ENCODE measurements around the gene NLGN4Y.

The NLGN4Y gene

GRCh38 chrY:14644157-14644952 is 120.0 kb downstream of the NLGN4Y start:
- DNase-seq (ENCODE audit: low read depth in 2 of 2) = no peak

GRCh38 chrY:14679181-14679580 is 154.9 kb downstream of the NLGN4Y start:
- no peak for DNase-seq (ENCODE audit: low read depth in 2 of 2)

GRCh38 chrY:14694543-14694942 is 170.2 kb downstream of the NLGN4Y start:
- no peak for DNase-seq (ENCODE audit: low read depth in 2 of 2)

GRCh38 chrY:14708158-14708557 is 183.8 kb downstream of the NLGN4Y start:
- DNase-seq (ENCODE audit: low read depth in 2 of 2) = no peak

- DNase-seq (ENCODE audit: low read depth in 2 of 2) = no peak
Measured at GRCh38 chrY:14741596-14741995, 217.3 kb downstream of the NLGN4Y start.

GRCh38 chrY:14748329-14748728 is 224.0 kb downstream of the NLGN4Y start:
- DNase-seq (ENCODE audit: low read depth in 2 of 2) = no peak

- no peak for DNase-seq (ENCODE audit: low read depth in 2 of 2)
Measured at GRCh38 chrY:14755571-14755970, 231.2 kb downstream of the NLGN4Y start.

- DNase-seq (ENCODE audit: low read depth in 2 of 2) = no peak
Measured at GRCh38 chrY:14762903-14763302, 238.6 kb downstream of the NLGN4Y start.

GRCh38 chrY:14763600-14763999 is 239.3 kb downstream of the NLGN4Y start:
- DNase-seq (ENCODE audit: low read depth in 2 of 2) = no peak

- DNase-seq (ENCODE audit: low read depth in 2 of 2) = no peak
Measured at GRCh38 chrY:14778208-14778607, 253.9 kb downstream of the NLGN4Y start.

GRCh38 chrY:14793104-14793503 is 268.8 kb downstream of the NLGN4Y start:
- no peak for DNase-seq (ENCODE audit: low read depth in 2 of 2)

GRCh38 chrY:14793674-14794073 is 269.3 kb downstream of the NLGN4Y start:
- DNase-seq (ENCODE audit: low read depth in 2 of 2) = no peak

- DNase-seq (ENCODE audit: low read depth in 2 of 2) = no peak
Measured at GRCh38 chrY:14798010-14798409, 273.7 kb downstream of the NLGN4Y start.

- DNase-seq (ENCODE audit: low read depth in 2 of 2) = no peak
Measured at GRCh38 chrY:14801096-14801495, 276.8 kb downstream of the NLGN4Y start.

- DNase-seq (ENCODE audit: low read depth in 2 of 2) = no peak
Measured at GRCh38 chrY:14802125-14802524, 277.8 kb downstream of the NLGN4Y start.

GRCh38 chrY:14804041-14804440 is 279.7 kb downstream of the NLGN4Y start:
- no peak for DNase-seq (ENCODE audit: low read depth in 2 of 2)

- DNase-seq (ENCODE audit: low read depth in 2 of 2) = no peak
Measured at GRCh38 chrY:14818452-14818851, 294.1 kb downstream of the NLGN4Y start.

- DNase-seq (ENCODE audit: low read depth in 2 of 2) = no peak
Measured at GRCh38 chrY:14822201-14822600, 297.9 kb downstream of the NLGN4Y start.

GRCh38 chrY:14822906-14823305 is 298.6 kb downstream of the NLGN4Y start:
- no peak for DNase-seq (ENCODE audit: low read depth in 2 of 2)

GRCh38 chrY:14824583-14824982 is 300.3 kb downstream of the NLGN4Y start:
- no peak for DNase-seq (ENCODE audit: low read depth in 2 of 2)

- DNase-seq (ENCODE audit: low read depth in 2 of 2) = no peak
Measured at GRCh38 chrY:14825728-14826127, 301.4 kb downstream of the NLGN4Y start.

- DNase-seq (ENCODE audit: low read depth in 2 of 2) = no peak
Measured at GRCh38 chrY:14828531-14828930, 304.2 kb downstream of the NLGN4Y start.

- no peak for DNase-seq (ENCODE audit: low read depth in 2 of 2)
Measured at GRCh38 chrY:14829366-14829885, 305.1 kb downstream of the NLGN4Y start.

Data from stimulated activated CD4-positive, alpha-beta T cell treated with anti-CD3 and anti-CD28 coated beads, Interleukin-1b, Interleukin-23, amount 100 ng/mL, for 1 hour (primary cell).